ENCODE results near the gene UBE2C.
"Not testable (repeated sequence)": the region's sequence is repeated elsewhere in the genome, so short reads cannot be mapped to it uniquely, and the experiment has no call there.

Gene UBE2C

DNA sequence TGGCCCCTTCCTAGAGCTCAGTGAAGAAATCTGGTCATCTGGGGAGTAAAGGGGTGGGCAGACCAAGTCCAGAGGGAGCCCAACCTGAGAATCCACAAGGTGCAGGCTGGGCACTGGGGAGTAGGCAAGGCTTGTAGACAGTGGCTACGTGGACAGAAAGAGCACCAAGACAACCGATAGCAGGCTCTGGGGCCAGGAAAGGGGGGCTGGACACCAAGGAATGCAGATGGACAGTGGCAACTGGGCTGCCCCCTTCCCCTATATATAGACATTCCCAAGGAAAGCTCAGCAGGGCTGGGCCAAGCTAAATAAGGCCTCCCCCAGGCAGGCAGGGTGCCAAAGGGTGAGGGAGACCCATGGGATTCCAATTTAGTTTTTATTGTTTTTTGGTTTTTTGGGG lies 16.1 kb downstream of the UBE2C start:
- peaks cover 20 to 22% of the 10 kb centered on the region in 2 donors for H3K27me3 Mint-ChIP-seq
- no peaks in the 10 kb centered on the region for H3K36me3 Mint-ChIP-seq (ENCODE audit: insufficient read depth)
- ATAC-seq (replicated peaks) (no peak), DNase-seq (no peak)
- peaks cover 18% of the 10 kb centered on the region in 2 donors for H3K4me1 Mint-ChIP-seq (ENCODE audit: low read depth in 2 of 2)
- no peak overlapping the region for H3K4me3 Mint-ChIP-seq
- H3K9me3 Mint-ChIP-seq: no peaks in the 10 kb centered on the region
- H3K27ac Mint-ChIP-seq: no peak overlapping the region

DNA sequence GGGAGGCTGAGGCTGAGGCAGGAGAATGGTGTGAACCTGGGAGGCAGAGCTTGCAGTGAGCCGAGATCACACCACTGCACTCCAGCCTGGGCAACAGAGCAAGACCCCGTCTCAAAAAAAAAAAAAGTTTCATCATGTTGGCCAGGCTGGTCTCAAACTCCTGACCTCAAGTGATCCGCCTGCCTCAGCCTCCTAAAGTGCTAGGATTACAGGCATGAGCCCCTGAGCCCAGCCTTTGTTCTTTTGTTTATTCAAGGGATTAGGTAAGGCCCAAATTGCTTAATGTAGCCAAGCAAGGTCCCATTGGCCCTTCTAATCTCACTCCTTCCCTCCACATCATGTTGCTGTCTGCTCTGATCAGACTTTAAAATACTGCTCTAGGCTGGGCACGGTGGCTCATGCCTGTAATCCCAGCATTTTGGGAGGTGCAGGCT lies 17.2 kb downstream of the UBE2C start:
- not testable (repeated sequence) for DNase-seq; H3K27ac Mint-ChIP-seq; H3K9me3 Mint-ChIP-seq; H3K36me3 Mint-ChIP-seq (ENCODE audit: insufficient read depth); H3K4me3 Mint-ChIP-seq; ATAC-seq (replicated peaks)
- peaks cover 9 to 11% of the 10 kb centered on the region in 2 donors for H3K4me1 Mint-ChIP-seq (ENCODE audit: low read depth in 2 of 2)
- peaks cover 9 to 11% of the 10 kb centered on the region in 2 donors for H3K27me3 Mint-ChIP-seq

DNA sequence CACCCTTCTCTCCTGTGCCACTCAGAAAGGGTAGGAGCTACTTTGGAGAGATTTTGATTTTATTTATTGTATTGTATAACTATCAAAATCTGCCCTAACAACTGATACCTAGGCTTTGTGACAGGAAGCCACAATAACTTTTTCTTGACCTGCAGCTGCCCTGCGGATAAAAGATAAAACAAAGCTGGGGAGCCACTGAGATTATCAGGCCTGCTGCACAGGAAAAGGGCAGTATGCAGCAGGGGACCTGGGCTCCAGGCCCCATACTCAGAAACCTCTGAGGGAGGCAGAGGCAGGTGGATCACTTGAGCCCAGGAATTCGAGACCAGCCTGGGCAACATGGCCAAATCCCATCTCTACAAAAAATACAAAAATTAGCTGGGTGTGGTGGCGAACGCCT lies 20.2 kb downstream of the UBE2C start:
- no peaks in the 10 kb centered on the region for H3K36me3 Mint-ChIP-seq (ENCODE audit: insufficient read depth)
- peak overlapping the region in 1 of 2 donors; percentile 87 for H3K27ac Mint-ChIP-seq
- peaks cover 6% of the 10 kb centered on the region in 2 donors for H3K27me3 Mint-ChIP-seq
- peak overlapping the region; percentile 75 to 82 for H3K4me3 Mint-ChIP-seq
- no peaks in the 10 kb centered on the region for H3K9me3 Mint-ChIP-seq
- DNase-seq (no peak), ATAC-seq (replicated peaks) (no peak)
- H3K4me1 Mint-ChIP-seq (ENCODE audit: low read depth in 2 of 2): peaks cover 9 to 11% of the 10 kb centered on the region in 2 donors

DNA sequence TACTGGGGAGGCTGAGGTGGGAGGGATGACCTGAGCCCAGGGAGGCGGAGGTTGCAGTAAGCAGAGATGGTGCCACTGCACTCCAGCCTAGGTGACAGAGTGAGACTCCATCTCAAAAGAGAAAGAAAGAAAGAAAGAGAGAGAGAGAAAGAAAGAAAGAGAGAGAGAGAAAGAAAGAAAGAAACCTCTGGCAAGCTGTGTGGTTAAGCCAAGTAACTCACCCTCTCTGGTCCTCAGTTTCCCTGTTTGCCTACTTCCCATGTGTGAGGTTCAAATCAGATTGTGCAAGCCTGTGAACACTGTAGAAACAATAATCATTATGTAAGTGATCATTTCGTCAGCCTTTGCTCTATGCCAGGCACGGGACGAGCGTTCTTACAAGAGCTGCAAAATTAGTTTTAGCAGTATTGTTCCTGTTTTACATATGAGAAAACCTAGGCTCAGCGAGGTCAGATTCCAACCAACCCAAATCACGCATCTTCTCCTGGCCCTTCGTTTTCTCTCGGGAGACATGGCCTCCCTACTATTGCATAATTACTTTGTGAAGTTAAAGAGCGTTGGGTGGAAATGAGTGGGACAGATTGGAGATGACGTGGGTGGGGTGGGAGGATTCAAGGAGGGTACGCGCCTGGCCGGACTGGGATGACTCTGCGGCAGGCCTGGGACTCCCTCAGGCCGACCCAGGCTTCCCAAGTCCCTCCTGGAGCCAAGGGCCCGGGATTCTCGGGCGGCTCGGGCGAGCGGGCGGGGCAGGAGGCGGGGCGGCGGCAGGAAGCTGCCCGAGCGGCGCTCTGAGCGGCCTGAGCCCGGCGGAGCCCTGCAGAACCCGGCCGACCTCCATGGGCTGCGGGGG lies 20.8 kb downstream of the UBE2C start, which contains the start of gene SNX21:
SNX21 (plus strand) TSS at position 770 of the 853 bp plus-strand sequence. CDS start 121 bp downstream, outside the sequence.
- H3K4me1 Mint-ChIP-seq (ENCODE audit: low read depth in 2 of 2): peaks cover 9 to 11% of the 10 kb centered on the region in 2 donors
- no peaks in the 10 kb centered on the region for H3K36me3 Mint-ChIP-seq (ENCODE audit: insufficient read depth)
- ATAC-seq (replicated peaks) (peak; percentile 75), DNase-seq (peak in 2 of 3 experiments; percentile 9 to 19)
- peak within 1 kb of the TSS in 1 of 2 donors; percentile 87 for H3K27ac Mint-ChIP-seq
- H3K27me3 Mint-ChIP-seq: peaks cover 6% of the 10 kb centered on the region in 2 donors
- no peaks in the 10 kb centered on the region for H3K9me3 Mint-ChIP-seq
- H3K4me3 Mint-ChIP-seq: peak within 1 kb of the TSS; percentile 75 to 82

DNA sequence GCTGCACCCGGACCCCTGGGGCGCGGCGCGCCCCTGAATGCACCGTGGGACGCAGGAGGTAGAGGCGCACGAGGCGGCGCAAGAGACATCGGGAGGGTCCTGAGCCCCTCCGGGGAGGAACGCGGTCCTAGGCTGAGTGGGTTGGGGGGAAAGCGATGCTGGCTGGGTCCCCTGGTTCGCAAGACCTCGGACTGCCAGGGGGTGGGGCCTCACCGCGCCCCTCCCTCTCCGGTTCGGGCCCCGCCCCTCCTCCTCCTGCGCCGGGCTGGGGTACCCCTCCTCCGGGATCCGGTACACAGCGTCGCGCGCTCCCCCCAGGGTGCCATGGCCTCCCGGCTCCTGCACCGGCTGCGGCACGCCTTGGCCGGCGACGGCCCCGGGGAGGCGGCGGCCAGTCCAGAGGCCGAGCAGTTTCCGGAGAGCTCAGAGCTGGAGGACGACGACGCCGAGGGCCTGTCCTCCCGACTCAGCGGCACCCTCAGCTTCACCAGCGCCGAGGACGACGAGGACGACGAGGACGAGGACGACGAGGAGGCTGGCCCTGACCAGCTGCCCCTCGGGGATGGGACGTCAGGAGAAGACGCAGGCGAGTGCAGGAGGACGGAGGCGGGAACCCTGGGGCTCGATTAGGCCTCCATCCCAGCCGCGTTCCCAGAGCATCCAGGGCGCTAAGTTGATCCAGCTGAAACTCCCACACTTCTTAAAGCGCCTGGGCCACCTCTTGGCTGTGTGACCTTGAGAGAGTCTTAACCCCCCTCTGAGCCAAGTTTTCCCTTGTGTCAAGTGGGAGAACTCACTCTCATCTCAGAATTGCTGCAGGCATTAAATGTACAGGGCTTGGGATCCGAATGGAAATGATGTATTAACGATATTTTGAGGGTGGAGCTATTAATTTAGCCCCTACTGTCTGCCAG lies 21.7 kb downstream of the UBE2C start:
- peak in 1 of 3 experiments; percentile 18 for DNase-seq
- Mint-ChIP-seq H3K27ac (no peak overlapping the region), H3K9me3 (no peaks in the 10 kb centered on the region), H3K36me3 (ENCODE audit: insufficient read depth) (no peaks in the 10 kb centered on the region), H3K27me3 (peaks cover 6% of the 10 kb centered on the region in 2 donors), H3K4me3 (peak overlapping the region; percentile 75 to 82), H3K4me1 (ENCODE audit: low read depth in 2 of 2) (peaks cover 9 to 11% of the 10 kb centered on the region in 2 donors)
- ATAC-seq (replicated peaks): peak; percentile 67

DNA sequence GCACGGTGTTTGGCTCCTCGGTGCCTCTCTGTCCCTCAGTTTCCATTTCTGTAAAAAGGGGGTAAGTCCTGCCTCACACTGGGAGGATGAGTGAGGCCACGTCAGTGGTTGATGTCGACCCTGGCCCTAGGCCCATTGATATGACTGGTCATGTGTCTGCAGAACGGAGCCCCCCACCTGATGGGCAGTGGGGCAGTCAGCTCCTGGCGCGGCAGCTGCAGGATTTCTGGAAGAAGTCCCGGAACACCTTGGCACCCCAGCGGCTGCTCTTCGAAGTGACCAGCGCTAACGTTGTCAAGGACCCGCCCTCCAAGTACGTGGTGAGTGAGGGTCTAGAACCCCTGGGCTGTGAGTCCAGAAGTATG lies 22.3 kb downstream of the UBE2C start:
- ATAC-seq (replicated peaks) (no peak), DNase-seq (no peak)
- no peak overlapping the region for H3K27ac Mint-ChIP-seq
- peak overlapping the region; percentile 75 to 82 for H3K4me3 Mint-ChIP-seq
- H3K4me1 Mint-ChIP-seq (ENCODE audit: low read depth in 2 of 2): peaks cover 9 to 11% of the 10 kb centered on the region in 2 donors
- no peaks in the 10 kb centered on the region for H3K36me3 Mint-ChIP-seq (ENCODE audit: insufficient read depth)
- H3K9me3 Mint-ChIP-seq: no peaks in the 10 kb centered on the region
- H3K27me3 Mint-ChIP-seq: peaks cover 6% of the 10 kb centered on the region in 2 donors

DNA sequence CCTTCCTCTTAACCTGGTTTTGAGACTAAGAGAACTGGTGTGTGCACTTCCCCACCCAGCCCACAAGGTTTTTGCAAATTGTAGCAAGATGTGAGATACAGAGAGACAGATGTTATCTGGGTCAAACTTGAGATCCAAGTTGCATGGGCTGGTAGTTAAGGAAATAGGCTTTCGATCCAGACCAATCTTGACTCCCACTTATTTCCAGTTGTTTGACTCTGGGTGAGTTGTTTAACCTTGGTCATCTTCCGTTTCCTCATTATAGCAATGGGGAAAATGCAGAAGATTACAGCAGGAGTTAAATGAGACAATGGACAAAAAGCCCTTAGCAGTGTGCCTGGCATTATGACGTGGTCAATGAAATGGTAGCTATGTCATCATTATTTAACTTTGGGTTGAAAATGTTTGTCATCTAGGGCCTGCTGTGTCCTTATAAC lies 22.9 kb downstream of the UBE2C start:
- Mint-ChIP-seq H3K36me3 (ENCODE audit: insufficient read depth) (no peaks in the 10 kb centered on the region), H3K27ac (peak overlapping the region in 1 of 2 donors; percentile 16), H3K9me3 (no peaks in the 10 kb centered on the region), H3K4me3 (peak overlapping the region in 1 of 2 donors; percentile 75), H3K27me3 (peaks cover 3 to 5% of the 10 kb centered on the region in 2 donors), H3K4me1 (ENCODE audit: low read depth in 2 of 2) (peaks cover 9 to 11% of the 10 kb centered on the region in 2 donors)
- ATAC-seq (replicated peaks) (no peak), DNase-seq (no peak)

DNA sequence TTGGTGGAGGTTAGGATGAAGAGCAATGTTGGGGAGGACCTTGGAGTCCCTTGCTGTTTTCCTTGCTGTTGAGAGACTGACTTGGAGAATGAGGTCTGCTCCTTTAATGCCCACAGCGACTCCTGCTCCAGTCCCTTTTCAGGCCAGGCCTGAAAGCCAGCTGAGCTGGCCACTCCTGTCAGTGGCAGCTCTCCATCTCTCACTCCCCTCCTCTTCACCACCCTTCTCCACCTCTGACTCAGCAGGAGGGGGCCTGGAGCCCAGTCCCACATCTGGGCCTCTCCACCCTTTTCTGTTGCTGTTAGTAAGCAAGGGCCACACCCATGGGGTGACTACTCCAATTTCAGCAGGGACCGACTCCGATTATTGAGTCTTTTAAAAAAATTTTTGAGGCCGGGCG lies 23.4 kb downstream of the UBE2C start:
- Mint-ChIP-seq H3K4me1 (ENCODE audit: low read depth in 2 of 2) (peaks cover 9 to 11% of the 10 kb centered on the region in 2 donors), H3K27ac (peak overlapping the region; percentile 16 to 68), H3K36me3 (ENCODE audit: insufficient read depth) (no peaks in the 10 kb centered on the region), H3K9me3 (no peaks in the 10 kb centered on the region), H3K4me3 (peak overlapping the region in 1 of 2 donors; percentile 15), H3K27me3 (no peaks in the 10 kb centered on the region)
- ATAC-seq (replicated peaks) (no peak), DNase-seq (no peak)

DNA sequence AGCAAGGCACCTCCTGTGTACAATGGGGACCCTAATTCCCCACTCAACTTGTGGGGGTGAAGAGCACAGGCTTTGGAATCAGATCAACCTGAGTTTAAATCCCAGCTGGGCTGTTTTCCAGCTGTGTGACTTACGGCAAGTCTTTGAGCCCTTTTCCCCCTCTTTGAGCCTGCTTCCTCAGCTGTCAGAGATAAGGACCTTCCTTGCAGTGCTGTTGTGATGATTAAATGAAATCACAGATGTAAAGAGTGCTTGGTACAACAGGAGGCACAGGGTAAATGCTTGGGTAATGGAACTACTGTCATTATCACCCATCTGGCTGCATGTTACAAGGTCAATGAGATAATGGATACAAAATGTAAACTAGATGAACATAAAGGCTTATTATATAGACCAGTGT lies 24.4 kb downstream of the UBE2C start:
- ATAC-seq (replicated peaks) (no peak), DNase-seq (no peak)
- H3K9me3 Mint-ChIP-seq: no peaks in the 10 kb centered on the region
- H3K36me3 Mint-ChIP-seq (ENCODE audit: insufficient read depth): no peaks in the 10 kb centered on the region
- H3K27me3 Mint-ChIP-seq: no peaks in the 10 kb centered on the region
- peak overlapping the region in 1 of 2 donors; percentile 68 for H3K27ac Mint-ChIP-seq
- H3K4me3 Mint-ChIP-seq: no peak overlapping the region
- peaks cover 9 to 11% of the 10 kb centered on the region in 2 donors for H3K4me1 Mint-ChIP-seq (ENCODE audit: low read depth in 2 of 2)

DNA sequence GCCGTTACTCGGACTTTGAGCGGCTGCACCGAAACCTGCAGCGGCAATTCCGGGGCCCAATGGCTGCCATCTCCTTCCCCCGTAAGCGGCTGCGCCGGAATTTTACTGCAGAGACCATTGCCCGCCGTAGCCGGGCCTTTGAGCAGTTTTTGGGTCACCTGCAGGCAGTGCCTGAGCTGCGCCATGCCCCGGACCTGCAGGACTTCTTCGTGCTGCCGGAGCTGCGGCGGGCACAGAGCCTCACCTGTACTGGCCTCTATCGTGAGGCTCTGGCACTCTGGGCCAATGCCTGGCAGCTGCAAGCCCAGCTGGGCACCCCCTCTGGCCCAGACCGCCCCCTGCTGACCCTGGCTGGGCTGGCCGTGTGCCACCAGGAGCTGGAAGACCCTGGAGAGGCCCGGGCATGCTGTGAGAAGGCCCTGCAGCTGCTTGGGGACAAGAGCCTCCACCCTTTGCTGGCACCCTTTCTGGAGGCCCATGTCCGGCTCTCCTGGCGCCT lies 28.3 kb downstream of the UBE2C start:
- no peak for ATAC-seq (replicated peaks)
- H3K9me3 Mint-ChIP-seq: no peaks in the 10 kb centered on the region
- peaks cover 6 to 10% of the 10 kb centered on the region in 2 donors for H3K4me1 Mint-ChIP-seq (ENCODE audit: low read depth in 2 of 2)
- H3K27me3 Mint-ChIP-seq: no peaks in the 10 kb centered on the region
- H3K27ac Mint-ChIP-seq: no peak overlapping the region
- H3K36me3 Mint-ChIP-seq (ENCODE audit: insufficient read depth): peaks cover 18% of the 10 kb centered on the region
- no peak for DNase-seq
- H3K4me3 Mint-ChIP-seq: no peak overlapping the region

DNA sequence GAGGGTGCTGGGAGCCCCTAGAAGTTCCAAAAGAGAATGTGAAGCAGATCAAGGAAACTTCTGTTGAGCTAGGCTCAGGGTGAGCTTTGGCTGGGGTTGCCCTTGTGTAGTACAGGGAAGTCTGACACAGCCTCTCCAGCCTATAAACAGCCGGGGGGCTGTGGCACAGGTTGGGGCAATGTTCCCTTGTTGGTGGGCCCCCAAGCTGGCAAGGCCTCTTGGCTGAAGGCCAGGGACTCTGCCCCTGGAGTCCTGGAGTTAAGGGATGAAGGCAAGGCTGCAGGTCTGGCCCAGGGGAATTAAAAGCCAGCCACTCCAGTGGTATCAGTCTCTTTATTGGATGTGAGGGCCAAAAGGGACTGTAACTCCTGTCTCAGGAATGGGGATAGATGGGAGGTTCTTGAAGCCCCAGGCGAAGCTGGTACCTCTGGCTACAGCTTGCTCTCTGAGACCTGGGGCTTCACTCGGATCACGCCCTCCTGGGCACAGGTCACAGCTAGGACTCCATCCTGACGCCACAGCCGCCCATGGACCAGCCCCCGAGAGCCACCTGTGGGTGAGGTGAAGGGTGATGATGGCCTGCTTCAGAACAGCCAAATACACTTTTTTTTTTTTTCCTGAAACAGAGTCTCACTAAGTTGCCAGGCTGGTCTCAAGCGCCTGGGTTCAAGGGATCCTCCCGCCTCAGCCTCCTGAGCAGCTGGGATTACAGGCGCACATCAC lies 29.1 kb downstream of the UBE2C start:
- Mint-ChIP-seq H3K36me3 (ENCODE audit: insufficient read depth) (peaks cover 21% of the 10 kb centered on the region), H3K4me1 (ENCODE audit: low read depth in 2 of 2) (peaks cover 6 to 10% of the 10 kb centered on the region in 2 donors), H3K4me3 (no peak overlapping the region), H3K27ac (peak overlapping the region in 1 of 2 donors; percentile 56), H3K9me3 (no peaks in the 10 kb centered on the region), H3K27me3 (no peaks in the 10 kb centered on the region)
- DNase-seq (no peak), ATAC-seq (replicated peaks) (no peak)

DNA sequence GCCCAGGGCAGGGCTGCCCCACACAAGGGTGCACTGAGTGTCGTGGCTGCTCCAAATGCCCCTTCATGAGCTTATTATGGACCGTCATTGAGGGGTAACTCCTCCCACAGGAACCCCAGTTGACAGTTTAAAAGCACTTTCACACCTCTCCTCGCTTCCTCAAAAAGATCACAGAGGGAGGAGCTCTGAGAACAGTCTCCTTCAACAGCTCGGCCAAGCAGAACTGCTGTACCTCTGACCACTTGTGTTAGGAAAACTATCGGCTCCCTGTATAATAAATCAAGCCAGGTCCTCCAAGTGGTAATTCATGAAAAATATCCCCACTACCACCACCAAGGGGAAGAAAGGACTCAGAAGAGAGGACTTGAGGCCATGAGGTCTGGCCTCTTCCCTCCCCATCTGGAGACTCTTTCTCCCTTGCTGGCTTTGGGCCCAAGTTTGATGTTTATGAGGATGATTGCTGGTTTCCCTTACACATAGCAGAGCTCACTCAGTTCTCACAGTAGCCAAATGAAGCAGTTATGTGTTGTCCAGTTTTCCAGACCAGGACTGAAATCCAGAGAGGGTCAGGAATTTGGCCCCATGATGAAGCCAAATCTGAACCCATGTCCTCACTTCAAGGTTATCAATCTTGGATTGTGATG lies 29.8 kb downstream of the UBE2C start:
- Mint-ChIP-seq H3K36me3 (ENCODE audit: insufficient read depth) (peaks cover 24% of the 10 kb centered on the region), H3K27ac (peak overlapping the region; percentile 15 to 56), H3K4me3 (no peak overlapping the region), H3K27me3 (no peaks in the 10 kb centered on the region), H3K9me3 (no peaks in the 10 kb centered on the region), H3K4me1 (ENCODE audit: low read depth in 2 of 2) (peaks cover 6 to 10% of the 10 kb centered on the region in 2 donors)
- ATAC-seq (replicated peaks): no peak
- no peak for DNase-seq
